Mesodermal cell (in vitro differentiated cells): ENCODE measurements around the gene EIF4B. TPM values are rescaled to one million over a fixed set of nuclear protein-coding genes. Genes with fewer than 3 reads are reported as not detected.

Source experiments
- H3K27ac ChIP-seq: 2 replicates; pipeline ENCODE4 v1.7.0; 2013; ENCODE audit warnings: mild to moderate bottlenecking, low read depth, low read length, moderate library complexity; ENCODE audit not compliant: severe bottlenecking
- H3K36me3 ChIP-seq: 2 replicates; pipeline ENCODE4 v1.7.1; 2013; ENCODE audit warnings: mild to moderate bottlenecking, low read length, moderate library complexity; ENCODE audit not compliant: control insufficient read depth, insufficient read depth
- H3K4me1 ChIP-seq: one replicate; pipeline ENCODE4 v1.7.1; 2013; ENCODE audit warnings: mild to moderate bottlenecking, low read length; ENCODE audit not compliant: insufficient read depth, control insufficient read depth, poor library complexity, severe bottlenecking
- H3K4me3 ChIP-seq: 2 replicates; pipeline ENCODE4 v1.7.0; 2013; ENCODE audit warnings: low read length, control low read depth, mild to moderate bottlenecking; ENCODE audit not compliant: insufficient read depth, poor library complexity, severe bottlenecking; ENCODE audit errors: extremely low read depth
- H3K9me3 ChIP-seq: 2 replicates; pipeline ENCODE4 v1.7.1; 2013; ENCODE audit warnings: mild to moderate bottlenecking, low read length, moderate library complexity; ENCODE audit not compliant: control insufficient read depth
- WGBS, 2 experiments: methylation state at CpG; one replicate each; pipeline ENCODE4 v1.1.5; 2013; ENCODE audit warnings: missing lambda C conversion rate in 2 of 2; ENCODE audit not compliant: insufficient coverage in 2 of 2; 5-methylcytosine and 5-hydroxymethylcytosine counted together
- polyA plus RNA-seq, 2 experiments: library from polyadenylated mRNA; stranded (reverse); fragments of 50-300 nt; gene quantifications; one replicate each; pipeline ENCODE4 v1.2.3, GENCODE V29; 2013

Gene EIF4B, protein sequence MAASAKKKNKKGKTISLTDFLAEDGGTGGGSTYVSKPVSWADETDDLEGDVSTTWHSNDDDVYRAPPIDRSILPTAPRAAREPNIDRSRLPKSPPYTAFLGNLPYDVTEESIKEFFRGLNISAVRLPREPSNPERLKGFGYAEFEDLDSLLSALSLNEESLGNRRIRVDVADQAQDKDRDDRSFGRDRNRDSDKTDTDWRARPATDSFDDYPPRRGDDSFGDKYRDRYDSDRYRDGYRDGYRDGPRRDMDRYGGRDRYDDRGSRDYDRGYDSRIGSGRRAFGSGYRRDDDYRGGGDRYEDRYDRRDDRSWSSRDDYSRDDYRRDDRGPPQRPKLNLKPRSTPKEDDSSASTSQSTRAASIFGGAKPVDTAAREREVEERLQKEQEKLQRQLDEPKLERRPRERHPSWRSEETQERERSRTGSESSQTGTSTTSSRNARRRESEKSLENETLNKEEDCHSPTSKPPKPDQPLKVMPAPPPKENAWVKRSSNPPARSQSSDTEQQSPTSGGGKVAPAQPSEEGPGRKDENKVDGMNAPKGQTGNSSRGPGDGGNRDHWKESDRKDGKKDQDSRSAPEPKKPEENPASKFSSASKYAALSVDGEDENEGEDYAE
- 346 TPM for polyA plus RNA-seq (2013, experiment 1 of 2)
- 376 TPM for polyA plus RNA-seq (2013, experiment 2 of 2)

DNA sequence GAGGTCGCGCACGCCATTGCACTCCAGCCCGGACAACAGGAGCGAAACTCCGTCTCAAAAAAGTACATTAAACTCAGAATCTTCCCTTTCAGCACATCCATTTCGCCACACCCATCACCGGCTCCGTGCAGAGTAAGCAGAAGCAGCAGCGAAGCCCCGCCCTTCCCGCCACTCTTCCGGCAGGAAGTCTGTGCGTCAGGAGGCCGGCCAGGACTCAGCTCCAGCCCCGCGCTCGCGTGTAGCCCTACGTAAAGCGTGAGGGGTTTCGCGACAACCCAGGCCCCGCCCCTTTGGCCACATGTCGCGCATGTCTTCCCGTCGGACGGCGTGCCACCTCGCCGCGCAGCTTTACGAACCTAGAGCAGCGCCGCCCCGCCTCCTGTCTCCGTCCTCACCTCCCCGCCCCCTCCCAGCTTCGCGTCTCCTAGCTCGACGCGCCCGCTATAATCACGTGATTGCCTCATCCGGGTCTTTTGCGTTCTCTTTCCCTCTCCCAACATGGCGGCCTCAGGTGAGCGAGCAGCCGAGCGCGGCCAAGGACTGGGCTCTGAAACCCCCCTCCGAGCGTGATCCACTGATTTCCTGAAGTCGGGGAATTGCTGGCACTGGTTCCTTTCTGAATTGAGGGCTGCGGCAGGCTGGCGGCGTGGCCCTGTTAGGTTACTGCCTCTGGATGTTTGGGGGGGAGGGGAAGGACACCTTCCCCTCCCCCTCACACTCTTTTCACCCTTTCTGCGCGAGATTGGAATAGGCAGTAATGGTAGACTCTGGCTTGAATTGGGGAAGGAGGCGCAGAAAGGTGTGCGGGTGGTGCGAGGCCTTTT is at the start of gene EIF4B:
Gene EIF4B, plus strand, starts transcription at position 471 of the 824 bp plus-strand sequence. Its CDS starts 28 bp downstream, at position 499.
- H3K9me3 ChIP-seq = no peaks in the 10 kb centered on the region
- H3K27ac ChIP-seq = peak within 1 kb of the TSS; percentile 93
- H3K4me3 ChIP-seq = peak within 1 kb of the TSS; percentile 91
- H3K36me3 ChIP-seq = peaks cover 39% of the 10 kb centered on the region
- 0 to 1% methylated on average over 28 to 50 of the region's 64 CpGs for WGBS, 2 experiments
- H3K4me1 ChIP-seq = peaks cover 10% of the 10 kb centered on the region

DNA sequence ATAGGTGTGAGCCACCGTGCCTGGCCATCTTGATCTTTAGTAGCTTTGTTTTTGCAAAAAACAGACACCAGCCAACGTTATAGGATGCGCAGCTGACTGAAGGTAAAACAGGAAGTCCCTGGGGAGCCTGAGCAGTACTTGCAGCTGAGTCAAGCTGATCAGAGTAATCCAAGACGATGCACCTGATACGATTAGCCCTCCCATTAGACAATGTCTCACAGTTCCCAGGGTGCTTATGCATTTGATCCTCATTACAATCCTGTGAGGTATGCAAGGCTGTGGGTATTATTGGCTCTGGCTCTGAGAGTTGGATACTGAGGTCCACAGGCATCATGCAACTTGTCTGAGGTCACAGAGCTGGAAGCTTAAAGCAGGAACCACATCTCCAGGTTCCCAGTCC is 49.3 kb upstream of the EIF4B start:
- peaks cover 15% of the 10 kb centered on the region for H3K36me3 ChIP-seq
- peaks cover 5% of the 10 kb centered on the region for H3K4me1 ChIP-seq
- WGBS, 2 experiments = 59 to 68% methylated on average over 5 of the region's 5 CpGs
- no peak overlapping the region for H3K4me3 ChIP-seq
- H3K27ac ChIP-seq = no peak overlapping the region
- no peaks in the 10 kb centered on the region for H3K9me3 ChIP-seq

DNA sequence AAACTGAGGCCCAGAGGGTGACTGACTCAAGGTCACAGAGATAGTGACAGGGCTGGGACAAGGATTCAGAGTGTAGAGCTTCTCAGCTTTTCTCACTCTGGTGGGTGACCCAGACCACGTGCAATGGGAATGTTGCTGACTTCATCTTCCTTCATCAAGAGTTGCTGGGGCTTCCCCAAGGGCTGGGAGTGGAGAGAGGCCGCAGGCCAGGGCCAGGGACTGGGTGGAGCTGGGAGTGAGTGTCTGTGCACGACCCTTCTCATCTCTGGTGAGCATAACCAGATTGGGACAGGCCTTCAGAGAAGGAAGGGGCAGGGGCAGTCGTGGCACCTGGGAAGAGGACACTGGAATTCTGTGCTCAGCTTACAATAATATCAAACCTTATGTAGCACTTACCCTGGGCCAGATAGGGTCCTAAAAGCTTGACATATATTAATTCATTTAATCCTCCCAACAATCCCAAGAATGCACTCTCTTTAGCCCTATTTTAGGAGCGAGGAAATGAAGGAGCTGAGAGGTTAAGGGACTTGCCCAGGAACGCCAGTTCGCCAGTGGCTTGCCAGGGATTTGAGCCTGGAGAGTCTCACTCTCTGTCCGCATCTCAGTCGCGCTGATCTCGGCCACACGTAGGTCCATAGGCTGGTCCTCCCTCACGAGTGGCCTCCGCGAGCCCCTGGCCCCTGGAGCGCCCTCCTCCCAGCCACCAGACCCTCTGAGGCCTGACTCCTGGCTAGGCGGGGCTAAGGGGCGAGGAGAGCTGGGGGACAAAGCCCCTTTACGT is 41.5 kb upstream of the EIF4B start:
- Histone ChIP-seq H3K4me1 (peaks cover 27% of the 10 kb centered on the region), H3K27ac (peak overlapping the region; percentile 92), H3K9me3 (no peaks in the 10 kb centered on the region), H3K36me3 (no peaks in the 10 kb centered on the region), H3K4me3 (peak overlapping the region; percentile 18)
- WGBS, 2 experiments = 44 to 49% methylated on average over 16 to 18 of the region's 19 CpGs

DNA sequence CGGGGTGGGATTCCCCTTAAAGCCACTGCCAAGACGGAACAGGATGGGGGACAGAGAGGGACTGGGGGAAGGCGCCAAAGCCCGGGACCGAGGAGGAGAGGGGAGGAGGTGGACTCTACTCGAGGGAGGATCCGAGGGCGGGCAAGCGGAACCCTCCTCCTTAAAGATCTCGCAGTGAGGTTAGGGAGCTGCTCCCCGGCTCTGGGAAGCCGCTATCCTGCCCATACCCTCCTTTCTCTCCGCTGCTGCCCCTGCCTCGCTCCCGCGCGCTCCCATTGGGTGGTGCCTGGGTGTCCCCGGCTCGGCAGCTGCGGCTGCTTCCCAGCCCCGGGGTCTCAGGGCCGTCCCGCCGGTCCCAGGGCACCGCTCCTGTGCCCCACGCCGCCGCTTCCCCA is 40.9 kb upstream of the EIF4B start:
- Histone ChIP-seq H3K27ac (peak overlapping the region; percentile 92), H3K9me3 (no peaks in the 10 kb centered on the region), H3K4me3 (peak overlapping the region; percentile 18), H3K4me1 (peaks cover 32% of the 10 kb centered on the region), H3K36me3 (no peaks in the 10 kb centered on the region)
- WGBS, 2 experiments = 15 to 25% methylated on average over 20 to 24 of the region's 28 CpGs

DNA sequence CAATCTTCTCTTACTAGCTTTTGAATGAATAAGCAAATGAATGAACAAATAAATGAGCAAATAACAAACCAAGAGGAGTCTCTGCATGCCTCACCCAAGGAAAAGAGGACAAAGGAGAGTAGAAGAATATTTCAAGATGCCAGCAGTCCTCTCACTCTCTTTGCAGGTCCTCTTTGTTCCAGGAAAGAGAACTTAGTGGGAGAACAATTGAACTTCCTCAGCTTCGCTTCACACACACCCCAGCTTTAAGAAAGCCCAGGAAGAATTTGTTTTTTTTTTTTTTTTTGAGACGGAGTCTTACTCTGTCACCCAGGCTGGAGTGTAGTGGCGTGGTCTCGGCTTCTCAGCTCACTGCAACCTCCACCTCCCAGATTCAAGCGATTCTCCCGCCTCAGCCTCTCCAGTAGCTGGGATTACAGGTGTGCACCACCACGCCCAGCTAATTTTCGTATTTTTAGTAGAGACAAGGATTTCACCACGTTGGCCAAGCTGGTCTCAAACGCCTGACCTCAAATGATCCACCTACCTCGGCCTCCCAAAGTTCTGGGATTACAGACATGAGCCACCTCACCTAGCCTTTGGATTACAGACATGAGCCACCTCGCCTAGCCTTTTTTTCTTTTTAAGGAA is 37.0 kb upstream of the EIF4B start:
- no peaks in the 10 kb centered on the region for H3K9me3 ChIP-seq
- H3K27ac ChIP-seq = peak overlapping the region; percentile 51
- H3K4me1 ChIP-seq = peaks cover 52% of the 10 kb centered on the region
- no peaks in the 10 kb centered on the region for H3K36me3 ChIP-seq
- H3K4me3 ChIP-seq = no peak overlapping the region
- WGBS, 2 experiments = 84 to 97% methylated on average over 9 to 10 of the region's 12 CpGs

DNA sequence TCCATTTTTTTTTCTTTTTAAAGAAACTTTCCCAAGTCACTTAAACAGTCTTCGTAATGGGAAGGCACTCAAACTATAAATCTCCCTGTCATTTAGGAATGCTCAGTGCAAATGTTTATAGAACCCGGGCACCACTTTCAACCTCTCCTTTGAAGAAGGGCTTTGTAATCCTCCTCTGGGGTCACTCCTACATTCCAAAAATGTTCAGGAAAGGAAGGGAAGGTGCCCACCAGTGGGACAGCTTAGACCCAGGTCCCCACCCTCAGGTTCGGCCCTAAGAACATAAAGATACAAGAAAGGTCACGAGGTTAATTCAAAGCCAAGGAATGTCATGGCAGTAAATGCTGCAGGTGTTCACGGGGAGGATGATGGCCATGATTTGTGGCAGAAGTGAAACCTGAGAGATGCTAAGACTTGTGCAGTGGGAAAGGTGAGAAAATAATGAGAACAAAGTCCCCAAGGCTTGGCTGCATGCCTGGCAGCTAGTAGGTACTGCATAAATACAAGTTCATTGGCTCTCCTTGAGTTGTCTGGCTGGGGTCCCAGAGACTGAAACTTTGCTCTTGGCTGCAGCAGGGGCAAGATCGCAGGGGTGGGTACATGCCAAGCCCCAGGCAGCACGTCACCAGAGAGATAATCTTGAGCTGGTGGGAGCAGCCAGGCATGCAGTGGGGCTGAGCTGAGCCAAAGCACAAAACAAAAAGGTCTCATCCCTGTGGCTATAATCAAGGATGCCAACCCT is 36.3 kb upstream of the EIF4B start:
- WGBS, 2 experiments = 86 to 92% methylated on average over 7 of the region's 7 CpGs
- Histone ChIP-seq H3K27ac (peak overlapping the region; percentile 51), H3K36me3 (no peaks in the 10 kb centered on the region), H3K9me3 (no peaks in the 10 kb centered on the region), H3K4me3 (no peak overlapping the region), H3K4me1 (peaks cover 52% of the 10 kb centered on the region)

DNA sequence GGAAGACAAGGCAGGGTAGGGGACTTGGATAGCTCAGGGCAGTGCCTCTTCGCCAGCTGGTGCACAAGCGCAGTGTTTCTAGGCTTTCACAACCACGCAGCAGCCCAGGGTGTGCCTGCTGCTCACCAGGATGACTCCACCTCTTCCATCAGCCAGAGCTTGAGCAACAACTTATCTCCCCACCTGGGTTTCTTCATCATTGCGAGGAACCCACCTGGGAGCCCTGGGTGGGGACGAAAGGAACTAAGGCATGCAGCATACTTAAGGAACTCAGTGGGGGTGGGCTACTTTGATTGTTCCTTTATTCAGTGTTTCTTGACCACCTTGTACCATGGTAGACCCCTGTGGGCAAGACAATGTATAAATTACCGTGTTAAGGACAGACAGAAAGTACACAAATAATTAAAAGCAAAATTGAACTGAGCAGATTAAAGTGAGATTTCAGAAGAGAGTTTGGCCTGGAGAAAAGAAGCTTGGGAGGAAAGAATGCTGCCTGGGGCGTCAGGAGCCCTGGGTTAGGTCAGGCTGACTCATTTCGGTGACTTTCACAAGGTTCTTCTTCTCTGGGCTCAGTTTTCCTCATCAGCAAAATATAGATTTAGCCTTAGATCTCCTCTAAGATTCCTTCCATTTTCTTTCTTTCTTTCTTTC is 34.5 kb upstream of the EIF4B start:
- WGBS, 2 experiments = 46 to 52% methylated on average over 5 to 6 of the region's 8 CpGs
- Histone ChIP-seq H3K36me3 (no peaks in the 10 kb centered on the region), H3K4me1 (peaks cover 58% of the 10 kb centered on the region), H3K4me3 (no peak overlapping the region), H3K9me3 (no peaks in the 10 kb centered on the region), H3K27ac (peak overlapping the region; percentile 86)

DNA sequence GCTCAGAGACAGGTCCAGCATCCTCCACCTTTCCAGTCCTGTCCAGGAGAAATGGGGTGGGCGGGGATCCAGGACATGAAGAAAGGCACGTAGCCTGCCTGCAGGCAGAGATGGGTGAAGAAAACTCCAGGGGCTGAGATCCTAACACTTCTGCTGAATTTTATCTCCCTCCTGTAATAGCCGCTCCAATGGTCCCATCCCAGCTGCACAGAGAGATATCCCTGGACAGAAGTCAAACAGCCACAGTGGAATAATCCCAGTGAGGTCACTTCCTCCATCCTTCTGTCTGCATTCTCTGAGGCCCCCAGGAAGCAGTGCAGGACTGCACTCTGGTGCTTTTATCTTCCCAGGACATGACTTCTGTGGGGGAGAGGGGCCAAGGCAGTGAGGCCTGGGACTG is 31.1 kb upstream of the EIF4B start:
- Histone ChIP-seq H3K4me3 (no peak overlapping the region), H3K4me1 (peaks cover 62% of the 10 kb centered on the region), H3K36me3 (no peaks in the 10 kb centered on the region), H3K9me3 (no peaks in the 10 kb centered on the region), H3K27ac (peak overlapping the region; percentile 99)
- 60 to 63% methylated on average over 1 to 2 of the region's 3 CpGs for WGBS, 2 experiments
